ENCODE results near the gene CALML5. TPM values are rescaled to one million over a fixed set of nuclear protein-coding genes. Genes with fewer than 3 reads are reported as not detected.
A peak's percentile ranks its signal among the peaks of the same experiment; 100 is the strongest.

Gene CALML5
- total RNA-seq (not detected), polyA plus RNA-seq (not detected)
- long read RNA-seq, donor 1: 0 reads
- long read RNA-seq, donor 2: 0 reads

GRCh38 chr10:5499493-5500140 is at the start of gene CALML5:
Gene CALML5 (minus strand): TSS chr10:5499570. CDS start chr10:5499438, 132 bp downstream.
- intact Hi-C loops (cut with DNase I): no loop called here
- Histone ChIP-seq H3K4me1 (ENCODE audit: control insufficient read depth in 1 of 2, insufficient read depth in 2 of 2, low read length in 2 of 2) (no peaks in the 10 kb centered on the region), H3K9me3 (ENCODE audit: control insufficient read depth, low read length) (no peaks in the 10 kb centered on the region), H3K27me3 (ENCODE audit: control insufficient read depth in 1 of 2, insufficient read depth in 2 of 2, low read length in 1 of 2) (no peaks in the 10 kb centered on the region), H3K4me3 (ENCODE audit: low read length in 2 of 2) (no peak within 1 kb of the TSS), H3K36me3 (ENCODE audit: control insufficient read depth in 1 of 2, insufficient read depth in 2 of 2, low read length in 1 of 2) (no peaks in the 10 kb centered on the region), H3K27ac (ENCODE audit: low read depth in 1 of 2, low read length in 2 of 2) (no peak within 1 kb of the TSS)
- no peak for ATAC-seq (ENCODE audit: low FRiP score)
- no peak for DNase-seq
- WGBS, 2 donors: 96 to 97% methylated on average over 10 of the region's 10 CpGs

- WGBS, 2 donors: 20 to 23% methylated on average over 16 of the region's 16 CpGs
- Histone ChIP-seq H3K27me3 (ENCODE audit: control insufficient read depth in 1 of 2, insufficient read depth in 2 of 2, low read length in 1 of 2) (no peaks in the 10 kb centered on the region), H3K27ac (ENCODE audit: low read depth in 1 of 2, low read length in 2 of 2) (peak overlapping the region; percentile 71 to 89), H3K4me1 (ENCODE audit: control insufficient read depth in 1 of 2, insufficient read depth in 2 of 2, low read length in 2 of 2) (peaks cover 3 to 4% of the 10 kb centered on the region in 2 donors), H3K36me3 (ENCODE audit: control insufficient read depth in 1 of 2, insufficient read depth in 2 of 2, low read length in 1 of 2) (no peaks in the 10 kb centered on the region), H3K9me3 (ENCODE audit: control insufficient read depth, low read length) (no peaks in the 10 kb centered on the region), H3K4me3 (ENCODE audit: low read length in 2 of 2) (no peak overlapping the region)
- intact Hi-C loops (cut with DNase I): loop anchor here (5.0 kb wide), 3 partner anchors 64 to 101 kb away; no protein-coding TSS in a partner anchor
- DNase-seq (peak; percentile 55 to 72), ATAC-seq (ENCODE audit: low FRiP score) (no peak)
These were observed 48.7 kb upstream of the CALML5 start for GRCh38 chr10:5547931-5548660.

DNA sequence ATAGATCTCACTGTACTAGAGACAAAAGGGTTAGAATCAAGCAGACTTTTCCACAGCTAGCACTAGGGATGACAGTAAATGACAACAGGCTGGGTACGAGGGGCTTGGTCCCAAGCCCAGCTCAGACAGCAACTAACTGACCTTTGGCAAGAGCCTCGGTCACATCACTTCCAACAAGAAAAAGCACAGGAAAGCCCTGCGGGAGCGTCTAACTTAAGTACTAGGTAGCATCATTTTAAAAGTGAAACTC is 48.2 kb upstream of the CALML5 start:
- H3K4me1 ChIP-seq (ENCODE audit: control insufficient read depth in 1 of 2, insufficient read depth in 2 of 2, low read length in 2 of 2): peaks cover 3 to 4% of the 10 kb centered on the region in 2 donors
- no peaks in the 10 kb centered on the region for H3K27me3 ChIP-seq (ENCODE audit: control insufficient read depth in 1 of 2, insufficient read depth in 2 of 2, low read length in 1 of 2)
- H3K4me3 ChIP-seq (ENCODE audit: low read length in 2 of 2): no peak overlapping the region
- H3K9me3 ChIP-seq (ENCODE audit: control insufficient read depth, low read length): no peaks in the 10 kb centered on the region
- ATAC-seq (ENCODE audit: low FRiP score) (no peak), DNase-seq (no peak)
- peak overlapping the region; percentile 71 to 89 for H3K27ac ChIP-seq (ENCODE audit: low read depth in 1 of 2, low read length in 2 of 2)
- intact Hi-C loops (cut with DNase I): loop anchor here (5.0 kb wide), 3 partner anchors 65 to 100 kb away; no protein-coding TSS in a partner anchor
- no peaks in the 10 kb centered on the region for H3K36me3 ChIP-seq (ENCODE audit: control insufficient read depth in 1 of 2, insufficient read depth in 2 of 2, low read length in 1 of 2)
- whole genome bisulfite sequencing, 2 donors: 2 to 7% methylated on average over 4 of the region's 4 CpGs

- H3K4me3 ChIP-seq (ENCODE audit: low read length in 2 of 2): no peak overlapping the region
- intact Hi-C loops (cut with DNase I): loop anchor here (5.0 kb wide), 3 partner anchors 65 to 100 kb away; no protein-coding TSS in a partner anchor
- H3K9me3 ChIP-seq (ENCODE audit: control insufficient read depth, low read length): no peaks in the 10 kb centered on the region
- DNase-seq: peak; percentile 34 to 74
- H3K27ac ChIP-seq (ENCODE audit: low read depth in 1 of 2, low read length in 2 of 2): peak overlapping the region; percentile 71 to 89
- no peak for ATAC-seq (ENCODE audit: low FRiP score)
- H3K27me3 ChIP-seq (ENCODE audit: control insufficient read depth in 1 of 2, insufficient read depth in 2 of 2, low read length in 1 of 2): no peaks in the 10 kb centered on the region
- no peaks in the 10 kb centered on the region for H3K36me3 ChIP-seq (ENCODE audit: control insufficient read depth in 1 of 2, insufficient read depth in 2 of 2, low read length in 1 of 2)
- peaks cover 3 to 4% of the 10 kb centered on the region in 2 donors for H3K4me1 ChIP-seq (ENCODE audit: control insufficient read depth in 1 of 2, insufficient read depth in 2 of 2, low read length in 2 of 2)
- 48 to 50% methylated on average over 7 of the region's 7 CpGs for WGBS, 2 donors
These were observed 47.7 kb upstream of the CALML5 start for GRCh38 chr10:5546891-5547680.

DNA sequence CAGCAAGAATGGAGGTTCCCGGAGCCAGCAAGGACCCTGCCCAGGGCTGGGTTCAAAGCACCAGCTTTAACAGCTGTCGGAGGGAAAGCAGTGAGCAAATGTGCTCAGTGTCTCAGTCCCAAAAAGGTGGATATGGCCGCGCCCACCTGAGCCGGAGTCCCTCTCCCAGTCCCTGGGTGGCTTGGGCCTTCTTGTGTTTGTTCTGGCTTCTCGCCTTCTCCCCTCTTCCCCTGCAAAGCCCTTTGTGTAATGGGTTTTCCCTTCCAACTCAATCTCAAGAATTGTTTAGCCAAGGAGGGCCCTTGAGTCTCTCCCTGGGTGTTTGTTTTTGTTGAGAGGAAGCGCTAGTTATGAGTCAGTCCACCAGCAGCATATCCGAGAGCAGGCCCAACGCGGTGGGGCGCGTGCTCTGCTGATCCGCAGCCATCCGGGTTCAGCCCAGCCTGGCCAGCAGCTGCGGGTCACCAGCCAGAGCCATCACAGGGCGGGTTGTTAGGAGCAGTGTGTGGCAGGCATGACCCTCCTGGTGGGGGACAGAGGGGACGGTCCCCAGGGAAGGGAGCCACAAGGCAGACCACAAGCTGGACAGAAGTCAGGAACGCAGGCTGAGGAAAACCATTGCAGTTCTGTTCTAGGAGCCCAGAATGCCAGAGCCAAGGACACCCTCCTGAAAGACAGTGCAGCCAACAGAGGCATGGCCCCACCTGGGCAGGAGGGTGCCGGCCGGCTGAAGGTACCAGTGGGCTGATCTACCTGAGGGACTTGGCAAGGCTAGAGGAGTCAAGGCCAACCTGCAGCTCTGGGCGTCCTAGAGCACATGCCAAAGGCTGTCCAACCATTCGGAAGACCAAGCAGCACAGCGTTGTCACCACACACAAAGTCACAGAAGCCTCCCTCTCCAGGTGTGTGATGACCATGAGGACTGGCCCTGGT is 46.7 kb upstream of the CALML5 start:
- H3K4me3 ChIP-seq (ENCODE audit: low read length in 2 of 2): no peak overlapping the region
- ATAC-seq (ENCODE audit: low FRiP score) (peak; percentile 86), DNase-seq (peak; percentile 89 to 90)
- 7 to 9% methylated on average over 23 of the region's 23 CpGs for WGBS, 2 donors
- H3K9me3 ChIP-seq (ENCODE audit: control insufficient read depth, low read length): no peaks in the 10 kb centered on the region
- H3K36me3 ChIP-seq (ENCODE audit: control insufficient read depth in 1 of 2, insufficient read depth in 2 of 2, low read length in 1 of 2): no peaks in the 10 kb centered on the region
- H3K4me1 ChIP-seq (ENCODE audit: control insufficient read depth in 1 of 2, insufficient read depth in 2 of 2, low read length in 2 of 2): peaks cover 3 to 4% of the 10 kb centered on the region in 2 donors
- peak overlapping the region; percentile 43 to 89 for H3K27ac ChIP-seq (ENCODE audit: low read depth in 1 of 2, low read length in 2 of 2)
- intact Hi-C loops (cut with DNase I): loop anchor here (5.0 kb wide), 3 partner anchors 66 to 99 kb away; no protein-coding TSS in a partner anchor
- no peaks in the 10 kb centered on the region for H3K27me3 ChIP-seq (ENCODE audit: control insufficient read depth in 1 of 2, insufficient read depth in 2 of 2, low read length in 1 of 2)

GRCh38 chr10:5545426-5545777 is 46.0 kb upstream of the CALML5 start:
- Histone ChIP-seq H3K4me1 (ENCODE audit: control insufficient read depth in 1 of 2, insufficient read depth in 2 of 2, low read length in 2 of 2) (peaks cover 3 to 4% of the 10 kb centered on the region in 2 donors), H3K9me3 (ENCODE audit: control insufficient read depth, low read length) (no peaks in the 10 kb centered on the region), H3K36me3 (ENCODE audit: control insufficient read depth in 1 of 2, insufficient read depth in 2 of 2, low read length in 1 of 2) (no peaks in the 10 kb centered on the region), H3K27me3 (ENCODE audit: control insufficient read depth in 1 of 2, insufficient read depth in 2 of 2, low read length in 1 of 2) (no peaks in the 10 kb centered on the region), H3K27ac (ENCODE audit: low read depth in 1 of 2, low read length in 2 of 2) (peak overlapping the region in 1 of 2 donors; percentile 61), H3K4me3 (ENCODE audit: low read length in 2 of 2) (no peak overlapping the region)
- no peak for DNase-seq
- intact Hi-C loops (cut with DNase I): loop anchor here (5.0 kb wide), 3 partner anchors 67 to 98 kb away; no protein-coding TSS in a partner anchor
- no peak for ATAC-seq (ENCODE audit: low FRiP score)
- 50 to 64% methylated on average over 2 of the region's 2 CpGs for WGBS, 2 donors

DNA sequence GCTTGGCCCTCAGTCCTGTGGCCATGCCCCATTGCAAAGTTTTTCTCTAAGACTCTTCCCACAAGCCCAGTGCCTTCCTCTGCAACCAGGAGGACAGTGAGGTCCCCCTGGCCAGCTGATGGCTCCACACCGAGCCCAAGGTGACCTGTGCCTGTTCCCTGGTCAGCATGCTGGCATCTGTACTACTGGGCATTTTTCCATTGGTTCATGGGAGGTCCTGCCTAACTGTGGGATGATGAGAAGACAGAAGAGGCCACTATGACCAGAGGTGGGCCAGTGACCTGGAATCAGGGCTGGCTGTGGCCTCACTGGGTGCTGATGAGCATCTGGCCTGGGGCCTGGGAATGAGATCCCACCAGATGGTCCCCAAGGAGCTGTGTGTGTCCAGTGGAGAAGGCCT is 45.6 kb upstream of the CALML5 start:
- Histone ChIP-seq H3K4me3 (ENCODE audit: low read length in 2 of 2) (no peak overlapping the region), H3K27me3 (ENCODE audit: control insufficient read depth in 1 of 2, insufficient read depth in 2 of 2, low read length in 1 of 2) (no peaks in the 10 kb centered on the region), H3K27ac (ENCODE audit: low read depth in 1 of 2, low read length in 2 of 2) (peak overlapping the region in 1 of 2 donors; percentile 55), H3K36me3 (ENCODE audit: control insufficient read depth in 1 of 2, insufficient read depth in 2 of 2, low read length in 1 of 2) (no peaks in the 10 kb centered on the region), H3K4me1 (ENCODE audit: control insufficient read depth in 1 of 2, insufficient read depth in 2 of 2, low read length in 2 of 2) (peaks cover 3 to 4% of the 10 kb centered on the region in 2 donors), H3K9me3 (ENCODE audit: control insufficient read depth, low read length) (no peaks in the 10 kb centered on the region)
- peak in 1 of 2 donors; percentile 30 for DNase-seq
- intact Hi-C loops (cut with DNase I): loop anchor here (5.0 kb wide), 3 partner anchors 67 to 98 kb away; no protein-coding TSS in a partner anchor
- 86 to 92% methylated on average over 1 of the region's 1 CpG for WGBS, 2 donors
- ATAC-seq (ENCODE audit: low FRiP score): no peak
